Osteoblast (primary cell): ENCODE data around the gene GNAZ. TPM values are rescaled to one million over a fixed set of nuclear protein-coding genes. Genes with fewer than 3 reads are reported as not detected.

ENCODE experiments used
- DNase-seq: peaks from one replicate; pipeline ENCODE4 v3.0.0; 2011; ENCODE audit warnings: low spot score, mixed read lengths; ENCODE audit not compliant: insufficient read length; ENCODE audit errors: missing footprints
- H2AFZ ChIP-seq: 2 replicates; pipeline ENCODE4 v1.6.0; 2011; ENCODE audit warnings: mild to moderate bottlenecking, low read length
- H3K27ac ChIP-seq: 2 replicates; pipeline ENCODE4 v1.5.1; 2011; ENCODE audit warnings: mild to moderate bottlenecking, low read depth, low read length, moderate library complexity
- H3K27me3 ChIP-seq: 2 replicates; pipeline ENCODE4 v1.6.0; 2012; ENCODE audit warnings: mild to moderate bottlenecking, control low read depth, inconsistent platforms, low read length, moderate library complexity; ENCODE audit not compliant: insufficient read depth
- H3K36me3 ChIP-seq: 2 replicates; pipeline ENCODE4 v1.5.1; 2011; ENCODE audit warnings: mild to moderate bottlenecking, low read length, control low read depth, moderate library complexity; ENCODE audit not compliant: insufficient read depth
- H3K4me1 ChIP-seq: 2 replicates; pipeline ENCODE4 v1.5.1; 2011; ENCODE audit warnings: mild to moderate bottlenecking, low read length, control low read depth, moderate library complexity; ENCODE audit not compliant: insufficient read depth
- H3K4me2 ChIP-seq: 2 replicates; pipeline ENCODE4 v1.6.0; 2011; ENCODE audit warnings: mild to moderate bottlenecking, low read length; ENCODE audit not compliant: insufficient read depth
- H3K4me3 ChIP-seq: fragments of 200-600 bp; sonication (generic); 3 replicates; pipeline ENCODE4 v1.5.1; 2012; ENCODE audit warnings: mild to moderate bottlenecking, low read length, inconsistent platforms; ENCODE audit not compliant: insufficient read depth
- H3K79me2 ChIP-seq: 2 replicates; pipeline ENCODE4 v1.6.0; 2012; ENCODE audit warnings: mild to moderate bottlenecking, low read length, control low read depth, inconsistent platforms; ENCODE audit not compliant: insufficient read depth
- H3K9me3 ChIP-seq: 2 replicates; pipeline ENCODE4 v1.5.1; 2011; ENCODE audit warnings: low read depth, low read length, control low read depth
- H4K20me1 ChIP-seq: 2 replicates; pipeline ENCODE4 v1.6.0; 2012; ENCODE audit warnings: mild to moderate bottlenecking, low read length, control low read depth; ENCODE audit not compliant: insufficient read depth
- total RNA-seq: library from RNA; depleted of rRNA; stranded (reverse); fragments of >200 nt; gene quantifications from 2 replicates; pipeline ENCODE4 v1.2.3, GENCODE V29; 2012
- TF ChIP-seq, protein P1 (sequence below): IDR thresholded peaks from 2 replicates; pipeline ENCODE4 v1.5.1; 2011; ENCODE audit warnings: mild to moderate bottlenecking, low read depth, low read length, moderate library complexity; ENCODE audit errors: extremely low read depth

Gene GNAZ
- total RNA-seq, 1 donor: 0.72 TPM

- Histone ChIP-seq H3K27me3 (no peaks in the 10 kb centered on the region), H3K27ac (no peak overlapping the region), H3K79me2 (no peaks in the 10 kb centered on the region), H3K4me3 (no peak overlapping the region), H2AFZ (no peak overlapping the region), H3K4me2 (no peak overlapping the region), H4K20me1 (no peaks in the 10 kb centered on the region), H3K36me3 (no peaks in the 10 kb centered on the region), H3K9me3 (no peaks in the 10 kb centered on the region), H3K4me1 (no peaks in the 10 kb centered on the region)
- TF ChIP-seq, protein P1, sequence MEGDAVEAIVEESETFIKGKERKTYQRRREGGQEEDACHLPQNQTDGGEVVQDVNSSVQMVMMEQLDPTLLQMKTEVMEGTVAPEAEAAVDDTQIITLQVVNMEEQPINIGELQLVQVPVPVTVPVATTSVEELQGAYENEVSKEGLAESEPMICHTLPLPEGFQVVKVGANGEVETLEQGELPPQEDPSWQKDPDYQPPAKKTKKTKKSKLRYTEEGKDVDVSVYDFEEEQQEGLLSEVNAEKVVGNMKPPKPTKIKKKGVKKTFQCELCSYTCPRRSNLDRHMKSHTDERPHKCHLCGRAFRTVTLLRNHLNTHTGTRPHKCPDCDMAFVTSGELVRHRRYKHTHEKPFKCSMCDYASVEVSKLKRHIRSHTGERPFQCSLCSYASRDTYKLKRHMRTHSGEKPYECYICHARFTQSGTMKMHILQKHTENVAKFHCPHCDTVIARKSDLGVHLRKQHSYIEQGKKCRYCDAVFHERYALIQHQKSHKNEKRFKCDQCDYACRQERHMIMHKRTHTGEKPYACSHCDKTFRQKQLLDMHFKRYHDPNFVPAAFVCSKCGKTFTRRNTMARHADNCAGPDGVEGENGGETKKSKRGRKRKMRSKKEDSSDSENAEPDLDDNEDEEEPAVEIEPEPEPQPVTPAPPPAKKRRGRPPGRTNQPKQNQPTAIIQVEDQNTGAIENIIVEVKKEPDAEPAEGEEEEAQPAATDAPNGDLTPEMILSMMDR: no peak
- no peak for DNase-seq
Measured at GRCh38 chr22:23099531-23099804, 29.1 kb downstream of the GNAZ start.

DNA sequence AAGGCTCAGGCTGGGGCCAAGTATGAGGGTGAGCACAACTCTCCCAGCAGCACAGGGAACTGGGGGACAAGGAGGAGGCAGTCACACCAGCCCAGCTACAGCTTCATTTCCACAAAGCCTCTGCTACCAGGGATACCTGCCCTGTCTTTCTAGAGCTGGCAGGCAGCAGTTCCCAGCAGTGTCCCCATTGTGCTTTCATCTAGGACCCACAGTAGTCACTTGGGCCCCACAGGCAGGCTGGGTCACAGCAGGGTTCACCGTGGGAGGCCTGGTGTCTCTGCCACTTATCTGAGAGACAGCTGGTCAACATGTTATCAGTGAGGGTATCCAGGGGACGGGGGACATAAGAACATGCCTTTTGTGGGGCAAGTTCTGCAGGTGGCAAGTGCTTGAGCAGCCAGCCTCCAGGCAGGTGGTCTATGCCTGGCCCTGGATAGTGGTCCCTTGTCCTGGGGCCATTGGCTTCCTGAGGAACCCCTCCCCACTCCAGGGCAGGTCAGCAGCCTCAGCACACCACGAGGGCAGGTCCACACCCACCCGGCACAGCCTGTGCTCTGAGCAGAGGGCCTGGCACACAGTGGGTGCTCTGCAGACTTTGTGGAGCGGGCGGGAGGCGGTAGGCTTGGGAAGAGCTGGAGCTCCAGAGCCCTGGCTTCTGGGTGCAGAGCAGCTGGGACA lies 29.9 kb downstream of the GNAZ start:
- Histone ChIP-seq H3K36me3 (no peaks in the 10 kb centered on the region), H3K9me3 (no peaks in the 10 kb centered on the region), H4K20me1 (no peaks in the 10 kb centered on the region), H3K4me1 (no peaks in the 10 kb centered on the region), H3K27ac (no peak overlapping the region), H3K27me3 (no peaks in the 10 kb centered on the region), H3K4me2 (no peak overlapping the region), H3K79me2 (no peaks in the 10 kb centered on the region), H2AFZ (no peak overlapping the region), H3K4me3 (no peak overlapping the region)
- DNase-seq: no peak
- TF ChIP-seq, protein P1: no peak

DNA sequence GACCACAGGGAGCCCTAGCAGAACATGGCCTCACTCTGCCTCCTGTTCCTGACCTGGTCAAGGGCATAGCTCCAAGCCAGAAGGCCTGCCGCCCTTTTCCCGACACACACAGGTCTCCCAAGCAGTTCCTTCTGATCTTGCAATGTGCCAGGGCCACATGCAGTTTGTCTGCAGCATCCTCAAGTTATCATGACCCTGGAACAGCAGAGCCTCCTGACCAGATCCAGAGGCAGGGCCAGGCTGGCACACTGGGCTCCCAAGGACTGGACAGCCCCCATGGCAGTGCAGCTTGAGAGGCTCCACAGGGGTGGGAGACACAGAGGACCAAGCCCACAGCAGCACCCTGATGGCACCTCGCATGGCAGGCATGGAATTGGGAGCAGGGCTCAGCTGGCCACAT lies 31.2 kb downstream of the GNAZ start:
- no peak overlapping the region for H3K4me3 ChIP-seq
- H4K20me1 ChIP-seq: no peaks in the 10 kb centered on the region
- TF ChIP-seq, protein P1: no peak
- no peaks in the 10 kb centered on the region for H3K9me3 ChIP-seq
- H2AFZ ChIP-seq: no peak overlapping the region
- no peak overlapping the region for H3K4me2 ChIP-seq
- DNase-seq: no peak
- no peaks in the 10 kb centered on the region for H3K4me1 ChIP-seq
- no peak overlapping the region for H3K27ac ChIP-seq
- no peaks in the 10 kb centered on the region for H3K36me3 ChIP-seq
- H3K27me3 ChIP-seq: no peaks in the 10 kb centered on the region
- H3K79me2 ChIP-seq: no peaks in the 10 kb centered on the region

- no peak overlapping the region for H2AFZ ChIP-seq
- H3K9me3 ChIP-seq: no peaks in the 10 kb centered on the region
- H3K4me3 ChIP-seq: no peak overlapping the region
- H3K27me3 ChIP-seq: no peaks in the 10 kb centered on the region
- TF ChIP-seq, protein P1: no peak
- no peak for DNase-seq
- H3K79me2 ChIP-seq: no peaks in the 10 kb centered on the region
- no peak overlapping the region for H3K27ac ChIP-seq
- no peak overlapping the region for H3K4me2 ChIP-seq
- no peaks in the 10 kb centered on the region for H3K4me1 ChIP-seq
- no peaks in the 10 kb centered on the region for H4K20me1 ChIP-seq
- H3K36me3 ChIP-seq: no peaks in the 10 kb centered on the region
Measured at GRCh38 chr22:23102002-23102655, 31.8 kb downstream of the GNAZ start.
